Measurements from ENCODE around the gene NMNAT2. TPM values are rescaled to one million over a fixed set of nuclear protein-coding genes. Genes with fewer than 3 reads are reported as not detected.
A peak's percentile ranks its signal among the peaks of the same experiment; 100 is the strongest.

NMNAT2 gene
- total and polyA plus RNA-seq, 2 of the 13 experiments (the other 11 are each of a cell fraction or from before 2014, with no cell fraction given), result not detected

DNA sequence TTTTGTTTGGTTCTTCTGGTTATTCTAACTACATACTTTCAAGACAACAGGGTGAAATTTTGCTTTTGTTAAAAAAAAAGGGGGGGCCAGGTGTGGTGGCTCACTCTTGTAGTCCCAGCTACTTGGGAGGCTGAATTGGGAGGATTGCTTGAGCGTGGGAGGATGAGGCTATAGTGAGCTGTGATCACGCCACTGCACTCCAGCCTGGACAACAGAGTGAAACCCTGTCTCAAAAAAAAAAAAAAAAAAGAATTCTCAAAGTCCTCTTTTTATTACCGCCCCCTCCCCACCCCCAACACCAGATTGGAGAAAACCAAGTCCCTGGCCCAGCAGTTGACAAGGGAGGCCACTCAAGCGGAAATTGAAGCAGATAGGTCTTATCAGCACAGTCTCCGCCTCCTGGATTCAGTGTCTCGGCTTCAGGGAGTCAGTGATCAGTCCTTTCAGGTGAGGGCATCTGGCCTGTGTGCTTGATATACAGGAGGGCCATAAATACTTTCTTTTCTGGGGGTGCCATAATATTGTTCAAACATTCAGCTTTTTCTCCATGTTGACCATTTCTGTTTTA lies 181.9 kb downstream of the NMNAT2 start:
- Histone ChIP-seq H3K9ac (ENCODE audit: insufficient read depth, low read depth, low read length) (no peak overlapping the region), H3K36me3 (replicated peaks in 1 of 2; ENCODE audit: control insufficient read depth in 1 of 2, insufficient read depth in 2 of 2, low read length in 2 of 2) (no peaks in the 10 kb centered on the region), H3K4me2 (ENCODE audit: low read depth, low read length) (no peak overlapping the region), H3K4me1 (ENCODE audit: insufficient read depth, low read length) (peaks cover 26% of the 10 kb centered on the region), H3K4me3 (replicated peaks in 1 of 3; ENCODE audit: insufficient read depth in 1 of 3, low read depth in 2 of 3, low read length in 3 of 3) (no peak overlapping the region), H3K27me3 (ENCODE audit: control insufficient read depth in 1 of 2, insufficient read depth in 2 of 2, low read length in 2 of 2) (peaks cover 0 to 12% of the 10 kb centered on the region in 2 experiments; a peak in 2 of 5 replicates), H3K27ac (ENCODE audit: extremely low read length, insufficient read depth, low read length) (no peak overlapping the region), H2AFZ (ENCODE audit: low read length) (no peak overlapping the region), H4K20me1 (ENCODE audit: insufficient read depth, low read length) (no peaks in the 10 kb centered on the region), H3K9me3 (ENCODE audit: low read length) (no peaks in the 10 kb centered on the region), H3K79me2 (ENCODE audit: insufficient read depth, low read length) (no peaks in the 10 kb centered on the region)
- ATAC-seq (no peak), DNase-seq (ENCODE audit: low spot score) (no peak), FAIRE-seq (no peak)
- TF ChIP-seq CBX2 (IDR thresholded peaks at IDR 0.05; ENCODE audit: low read depth, low read length) (no peak), CBX2 (CRISPR knock-in tag; IDR thresholded peaks at IDR 0.05; ENCODE audit: low read depth) (no peak), SALL2 (CRISPR knock-in tag; IDR thresholded peaks at IDR 0.05) (no peak), RBM39 (IDR thresholded peaks at IDR 0.05; ENCODE audit: low read depth, low read length, poor library complexity, severe bottlenecking) (no peak), CAMTA2 (CRISPR knock-in tag; IDR thresholded peaks at IDR 0.05; ENCODE audit: borderline replicate concordance) (no peak)
- intact Hi-C loops (cut with micrococcal nuclease; ENCODE audit: unreplicated experiment), result no loop called here
- in situ Hi-C loops (cut with HindIII; ENCODE audit: extremely low pct_ligation_motif_present, low pct_unique_long_range_greater_than_20kb), result no loop called here
- no TSS peak for BruUV-seq (replicated peaks)
- POLR2A ChIA-PET, result no interaction called here
- CTCF ChIA-PET (ENCODE audit: low intra/inter-chr PET ratio, low total read pairs), result no interaction called here
- 25% methylated on average over 4 of the region's 6 CpGs for WGBS (ENCODE audit: low lambda C conversion rate)

DNA sequence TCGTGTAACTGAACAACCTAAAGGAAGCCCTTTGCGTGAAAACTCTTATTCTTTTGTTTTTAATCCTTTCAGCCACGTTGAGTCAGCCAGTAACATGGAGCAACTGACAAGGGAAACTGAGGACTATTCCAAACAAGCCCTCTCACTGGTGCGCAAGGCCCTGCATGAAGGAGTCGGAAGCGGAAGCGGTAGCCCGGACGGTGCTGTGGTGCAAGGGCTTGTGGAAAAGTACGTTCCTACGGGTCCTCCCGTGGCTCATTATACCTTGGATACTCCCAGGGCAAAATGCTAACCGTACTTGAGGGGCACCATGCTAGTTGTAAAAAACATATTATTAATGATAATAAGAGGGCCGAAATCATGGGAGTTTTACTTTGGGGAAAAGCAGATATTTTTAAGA lies 182.7 kb downstream of the NMNAT2 start:
- TF ChIP-seq DNMT3B (CRISPR knock-in tag; conservative IDR thresholded peaks at IDR 0.05) (no peak), THYN1 (CRISPR knock-in tag; IDR thresholded peaks at IDR 0.05; ENCODE audit: borderline replicate concordance, low read depth) (no peak), ZNF274 (CRISPR knock-in tag; IDR thresholded peaks at IDR 0.05) (no peak), NFE2L1 (CRISPR knock-in tag; IDR thresholded peaks at IDR 0.05; ENCODE audit: borderline replicate concordance) (no peak)
- WGBS (ENCODE audit: low lambda C conversion rate), result 77% methylated on average over 14 of the region's 14 CpGs
- H3K4me1 ChIP-seq (ENCODE audit: insufficient read depth, low read length), result peaks cover 34% of the 10 kb centered on the region
- in situ Hi-C loops (cut with HindIII; ENCODE audit: extremely low pct_ligation_motif_present, low pct_unique_long_range_greater_than_20kb) (no loop called here), intact Hi-C loops (cut with micrococcal nuclease; ENCODE audit: unreplicated experiment) (no loop called here)
- H3K79me2 ChIP-seq (ENCODE audit: insufficient read depth, low read length), result no peaks in the 10 kb centered on the region
- no peaks in the 10 kb centered on the region for H3K36me3 ChIP-seq (replicated peaks in 1 of 2; ENCODE audit: control insufficient read depth in 1 of 2, insufficient read depth in 2 of 2, low read length in 2 of 2)
- H3K4me2 ChIP-seq (ENCODE audit: low read depth, low read length), result no peak overlapping the region
- DNase-seq (ENCODE audit: low spot score), result no peak
- H4K20me1 ChIP-seq (ENCODE audit: insufficient read depth, low read length), result no peaks in the 10 kb centered on the region
- ChIA-PET CTCF (ENCODE audit: low intra/inter-chr PET ratio, low total read pairs) (interaction anchor here (1.1 kb wide), 1 partner anchor 273 kb away, joined by 7 read pairs; no protein-coding TSS in a partner anchor), POLR2A (interaction anchor here (0.7 kb wide), 1 partner anchor 270 kb away, joined by 3 read pairs; no protein-coding TSS in a partner anchor)
- H3K4me3 ChIP-seq (replicated peaks in 1 of 3; ENCODE audit: insufficient read depth in 1 of 3, low read depth in 2 of 3, low read length in 3 of 3), result no peak overlapping the region
- no peak overlapping the region for H3K27ac ChIP-seq (ENCODE audit: extremely low read length, insufficient read depth, low read length)
- H3K9me3 ChIP-seq (ENCODE audit: low read length), result no peaks in the 10 kb centered on the region
- H2AFZ ChIP-seq (ENCODE audit: low read length), result peak overlapping the region; percentile 33
- H3K27me3 ChIP-seq (ENCODE audit: control insufficient read depth in 1 of 2, insufficient read depth in 2 of 2, low read length in 2 of 2), result peaks cover 0 to 11% of the 10 kb centered on the region in 2 experiments; a peak in 2 of 5 replicates
- no peak for FAIRE-seq
- ATAC-seq, result no peak
- BruUV-seq (replicated peaks), result no TSS peak
- no peak overlapping the region for H3K9ac ChIP-seq (ENCODE audit: insufficient read depth, low read depth, low read length)

Measured in HepG2 (cell line).